HAP-1 (cell line): Measurements from ENCODE around the gene MRPL46.

ENCODE experiments used
- DNase-seq, 2 experiments: peaks; one replicate each; pipeline ENCODE4 v3.0.0-alpha.2; 2016 to 2020; ENCODE audit warnings: low spot score in 2 of 2
- H3K27me3 ChIP-seq: fragments of 250-450 bp; sonication (Bioruptor Pico); 2 replicates; pipeline ENCODE4 v1.5.1; 2020; ENCODE audit warnings: low read depth, mild to moderate bottlenecking, moderate library complexity
- H3K36me3 ChIP-seq: fragments of 250-450 bp; sonication (Bioruptor Pico); replicated peaks from 2 replicates; pipeline ENCODE4 v1.5.1; 2020; ENCODE audit warnings: mild to moderate bottlenecking
- H3K4me1 ChIP-seq: fragments of 250-450 bp; sonication (Bioruptor Pico); 2 replicates; pipeline ENCODE4 v1.5.1; 2020; ENCODE audit warnings: mild to moderate bottlenecking
- H3K4me3 ChIP-seq: fragments of 250-450 bp; sonication (Bioruptor Pico); 2 replicates; pipeline ENCODE4 v1.5.1; 2020; ENCODE audit warnings: mild to moderate bottlenecking, moderate library complexity
- H3K9me3 ChIP-seq: fragments of 250-450 bp; sonication (Bioruptor Pico); 2 replicates; pipeline ENCODE4 v1.5.1; 2020; ENCODE audit warnings: mild to moderate bottlenecking, moderate library complexity
- in situ Hi-C: fragments of 300-500 bp; cut with MboI; formaldehyde crosslinking; loops from 3 replicates; pipeline ENCODE4 v1.14.3; 2020; ENCODE audit warnings: low sequenced_read_pairs, inconsistent platforms, mixed read lengths

The MRPL46 gene

DNA sequence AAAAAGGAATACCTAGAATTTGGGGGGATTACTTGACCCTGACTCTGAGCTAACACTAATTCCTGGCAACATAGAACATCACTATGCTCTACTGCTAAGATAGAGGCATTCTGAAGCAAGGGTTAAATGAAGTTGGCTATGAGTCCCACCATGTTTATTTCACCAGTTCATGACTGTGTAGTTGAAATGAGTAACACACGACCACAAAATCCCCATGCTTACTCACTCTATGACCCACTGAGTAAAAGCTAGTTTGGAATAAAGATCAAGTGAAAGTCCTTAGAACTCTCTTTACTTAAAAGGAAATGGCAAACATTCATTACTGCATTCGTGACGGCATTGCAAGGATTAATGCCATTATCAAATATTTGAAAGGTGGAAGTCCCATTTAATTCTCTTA lies 47.4 kb downstream of the MRPL46 start:
- Histone ChIP-seq H3K4me3 (no peak overlapping the region), H3K9me3 (no peaks in the 10 kb centered on the region), H3K27me3 (peaks cover 19% of the 10 kb centered on the region), H3K36me3 (no peaks in the 10 kb centered on the region), H3K4me1 (no peaks in the 10 kb centered on the region)
- in situ Hi-C loops: no loop called here
- DNase-seq: no peak
